Upper lobe of left lung (tissue), 6 donors: ENCODE measurements around the gene KRT24. TPM values are rescaled to one million over a fixed set of nuclear protein-coding genes. Genes with fewer than 3 reads are reported as not detected.

Experiments
- ATAC-seq, 2 donors: fragments of 200-7000 bp; cut with Tn5 transposase; one replicate each; pipeline ENCODE4 v1.9.1; 2022; ENCODE audit warnings: mild to moderate bottlenecking in 2 of 2, moderate library complexity in 2 of 2; ENCODE audit not compliant: low FRiP score in 2 of 2
- DNase-seq, 2 donors: peaks; one replicate each; pipeline ENCODE4 v3.0.0-alpha.2; 2019 to 2020
- H3K27ac ChIP-seq, 4 donors: fragments of 200-600 bp; sonication (generic); one replicate each; pipeline ENCODE4 v1.5.1; 2016 to 2019
- H3K27me3 ChIP-seq, 4 donors: fragments of 200-600 bp; sonication (generic); one replicate each; pipeline ENCODE4 v1.5.1; 2017 to 2019
- H3K36me3 ChIP-seq, 4 donors: fragments of 200-600 bp; sonication (generic); one replicate each; pipeline ENCODE4 v1.5.1; 2016 to 2019
- H3K4me1 ChIP-seq, 4 donors: fragments of 200-600 bp; sonication (generic); one replicate each; pipeline ENCODE4 v1.5.1; 2018 to 2019
- H3K4me3 ChIP-seq, 4 donors: fragments of 200-600 bp; sonication (generic); one replicate each; pipeline ENCODE4 v1.5.1; 2017 to 2019; ENCODE audit warnings: mild to moderate bottlenecking in 2 of 4, moderate library complexity in 1 of 4
- H3K9me3 ChIP-seq, 4 donors: fragments of 200-600 bp; sonication (generic); one replicate each; pipeline ENCODE4 v1.5.1; 2018 to 2019
- CTCF ChIP-seq, 6 experiments: fragments of 450-650 bp in 4 of 6; fragments of 200-600 bp in 2 of 6; sonication (generic) in 2 of 6; IDR thresholded peaks; one replicate each; pipeline ENCODE4 v1.5.1; 2016 to 2019; ENCODE audit warnings: antibody characterized with exemption in 6 of 6
- EP300 ChIP-seq, 4 donors: sonication (generic); formaldehyde crosslinking; IDR thresholded peaks; one replicate each; pipeline ENCODE4 v1.5.1; 2017; ENCODE audit warnings: antibody characterized with exemption in 4 of 4, control low read depth in 2 of 4
- POLR2A ChIP-seq, 4 donors: fragments of 450-650 bp; IDR thresholded peaks; one replicate each; pipeline ENCODE4 v1.5.1; 2016 to 2017; ENCODE audit warnings: antibody characterized with exemption in 4 of 4, mild to moderate bottlenecking in 2 of 4
- POLR2AphosphoS5 ChIP-seq, 2 donors: sonication (generic); formaldehyde crosslinking; IDR thresholded peaks; one replicate each; pipeline ENCODE4 v1.5.1; 2017; ENCODE audit warnings: antibody characterized with exemption in 2 of 2
- WGBS, 2 donors: methylation state at CpG; one replicate each; pipeline ENCODE4 v1.1.5; 2017 to 2018; 5-methylcytosine and 5-hydroxymethylcytosine counted together
- total RNA-seq, 6 donors: library from RNA; depleted of rRNA in 4 of 6; stranded (reverse); fragments of >200 nt in 4 of 6; gene quantifications; one replicate each; pipeline versions ENCODE4 v1.1.0 to v1.2.1, GENCODE V29; 2016 to 2021
- donor health status: DM: no; HTN: no; CAD: no; lungs with moderate emphysema.
- donor health status: DM: no; HTN: yes; CAD: no; lungs with severe emphysema.

KRT24 gene
- total RNA-seq, 6 donors from 2014 or later: not detected

- Histone ChIP-seq H3K4me1 (peaks cover 10 to 15% (median 12%) of the 10 kb centered on the region in 4 donors), H3K27ac (no peak overlapping the region), H3K27me3 (no peaks in the 10 kb centered on the region), H3K9me3 (no peaks in the 10 kb centered on the region), H3K4me3 (no peak overlapping the region), H3K36me3 (no peaks in the 10 kb centered on the region)
- TF ChIP-seq CTCF (IDR thresholded peaks at IDR 0.05) (no peak), POLR2A (IDR thresholded peaks at IDR 0.05) (no peak), POLR2AphosphoS5 (IDR thresholded peaks at IDR 0.05) (no peak), EP300 (IDR thresholded peaks at IDR 0.05) (no peak)
- WGBS, 2 donors: 56 to 60% methylated on average over 7 of the region's 7 CpGs
- no peak for DNase-seq
- no peak for ATAC-seq
Measured at GRCh38 chr17:40697297-40697696, 6.3 kb downstream of the KRT24 start.

GRCh38 chr17:40696651-40697072 lies 6.9 kb downstream of the KRT24 start:
- Histone ChIP-seq H3K9me3 (no peaks in the 10 kb centered on the region), H3K27me3 (no peaks in the 10 kb centered on the region), H3K4me3 (no peak overlapping the region), H3K4me1 (peaks cover 10 to 15% (median 12%) of the 10 kb centered on the region in 4 donors), H3K27ac (peak overlapping the region in 2 of 4 donors; percentile 31 to 37), H3K36me3 (no peaks in the 10 kb centered on the region)
- ATAC-seq (no peak), DNase-seq (no peak)
- TF ChIP-seq POLR2AphosphoS5 (IDR thresholded peaks at IDR 0.05) (no peak), CTCF (IDR thresholded peaks at IDR 0.05) (no peak), POLR2A (IDR thresholded peaks at IDR 0.05) (no peak)
- WGBS, 2 donors: 26 to 39% methylated on average over 3 of the region's 3 CpGs

- no peaks in the 10 kb centered on the region for H3K9me3 ChIP-seq
- 73 to 78% methylated on average over 6 of the region's 6 CpGs for WGBS, 2 donors
- TF ChIP-seq POLR2AphosphoS5 (IDR thresholded peaks at IDR 0.05) (no peak), CTCF (IDR thresholded peaks at IDR 0.05) (no peak), POLR2A (IDR thresholded peaks at IDR 0.05) (no peak), EP300 (IDR thresholded peaks at IDR 0.05) (no peak)
- ATAC-seq (no peak), DNase-seq (no peak)
- H3K27ac ChIP-seq: peak overlapping the region in 1 of 4 donors; percentile 31
- no peak overlapping the region for H3K4me3 ChIP-seq
- H3K36me3 ChIP-seq: no peaks in the 10 kb centered on the region
- H3K27me3 ChIP-seq: no peaks in the 10 kb centered on the region
- peaks cover 10 to 15% (median 12%) of the 10 kb centered on the region in 4 donors for H3K4me1 ChIP-seq
Measured at GRCh38 chr17:40695874-40696472, 7.6 kb downstream of the KRT24 start.

GRCh38 chr17:40694584-40694983 lies 9.0 kb downstream of the KRT24 start:
- no peak for DNase-seq
- 74 to 75% methylated on average over 9 of the region's 9 CpGs for WGBS, 2 donors
- no peaks in the 10 kb centered on the region for H3K9me3 ChIP-seq
- ATAC-seq: no peak
- no peak overlapping the region for H3K27ac ChIP-seq
- H3K4me3 ChIP-seq: no peak overlapping the region
- H3K27me3 ChIP-seq: no peaks in the 10 kb centered on the region
- peaks cover 10 to 15% (median 12%) of the 10 kb centered on the region in 4 donors for H3K4me1 ChIP-seq
- TF ChIP-seq POLR2A (IDR thresholded peaks at IDR 0.05) (no peak), EP300 (IDR thresholded peaks at IDR 0.05) (no peak), CTCF (IDR thresholded peaks at IDR 0.05) (no peak), POLR2AphosphoS5 (IDR thresholded peaks at IDR 0.05) (no peak)
- H3K36me3 ChIP-seq: no peaks in the 10 kb centered on the region

GRCh38 chr17:40687106-40687505 lies 16.4 kb downstream of the KRT24 start:
- no peak for ATAC-seq
- 72 to 86% methylated on average over 3 to 5 of the region's 5 CpGs for WGBS, 2 donors
- H3K27me3 ChIP-seq: no peaks in the 10 kb centered on the region

More at GRCh38 chr17:40687106-40687505, 16.4 kb downstream of the KRT24 start:
- no peaks in the 10 kb centered on the region for H3K9me3 ChIP-seq
- no peaks in the 10 kb centered on the region for H3K4me1 ChIP-seq
- DNase-seq: no peak
- H3K4me3 ChIP-seq: no peak overlapping the region
- H3K27ac ChIP-seq: no peak overlapping the region
- H3K36me3 ChIP-seq: no peaks in the 10 kb centered on the region
- TF ChIP-seq POLR2AphosphoS5 (IDR thresholded peaks at IDR 0.05) (no peak), CTCF (IDR thresholded peaks at IDR 0.05) (no peak), EP300 (IDR thresholded peaks at IDR 0.05) (no peak), POLR2A (IDR thresholded peaks at IDR 0.05) (no peak)
